ENCODE results near the gene GBE1. TPM values are rescaled to one million over a fixed set of nuclear protein-coding genes. Genes with fewer than 3 reads are reported as not detected.
A peak's percentile ranks its signal among the peaks of the same experiment; 100 is the strongest.

GBE1 gene
- total and polyA plus RNA-seq, 7 donors: 99.7 to 290 (median 194) TPM

DNA sequence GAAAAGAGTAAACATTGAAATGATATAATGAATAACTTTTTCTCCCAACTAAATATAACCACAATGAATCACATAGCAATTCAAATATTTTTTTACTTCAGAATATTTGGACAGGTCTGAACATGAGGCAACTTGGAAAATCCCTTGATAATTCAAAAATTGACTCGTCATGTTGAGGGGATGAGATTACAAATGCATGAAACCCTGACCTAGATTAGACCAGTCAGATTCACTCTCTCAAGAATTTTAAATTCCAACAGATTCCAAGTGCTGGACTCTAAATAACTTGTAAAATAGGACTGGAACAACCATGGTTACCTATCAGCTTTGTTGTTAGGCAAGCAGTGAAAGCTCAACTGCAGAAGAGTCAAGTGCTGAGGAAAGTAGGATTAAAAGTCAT, 317.5 kb downstream of the GBE1 start:
- no peaks in the 10 kb centered on the region for H3K9me3 ChIP-seq
- no peak overlapping the region for H3K4me3 ChIP-seq
- intact Hi-C loops (cut with DNase I): no loop called here
- ATAC-seq: peak; percentile 21 to 68 (median 58)
- no peaks in the 10 kb centered on the region for H3K4me1 ChIP-seq
- TF ChIP-seq, protein P1, sequence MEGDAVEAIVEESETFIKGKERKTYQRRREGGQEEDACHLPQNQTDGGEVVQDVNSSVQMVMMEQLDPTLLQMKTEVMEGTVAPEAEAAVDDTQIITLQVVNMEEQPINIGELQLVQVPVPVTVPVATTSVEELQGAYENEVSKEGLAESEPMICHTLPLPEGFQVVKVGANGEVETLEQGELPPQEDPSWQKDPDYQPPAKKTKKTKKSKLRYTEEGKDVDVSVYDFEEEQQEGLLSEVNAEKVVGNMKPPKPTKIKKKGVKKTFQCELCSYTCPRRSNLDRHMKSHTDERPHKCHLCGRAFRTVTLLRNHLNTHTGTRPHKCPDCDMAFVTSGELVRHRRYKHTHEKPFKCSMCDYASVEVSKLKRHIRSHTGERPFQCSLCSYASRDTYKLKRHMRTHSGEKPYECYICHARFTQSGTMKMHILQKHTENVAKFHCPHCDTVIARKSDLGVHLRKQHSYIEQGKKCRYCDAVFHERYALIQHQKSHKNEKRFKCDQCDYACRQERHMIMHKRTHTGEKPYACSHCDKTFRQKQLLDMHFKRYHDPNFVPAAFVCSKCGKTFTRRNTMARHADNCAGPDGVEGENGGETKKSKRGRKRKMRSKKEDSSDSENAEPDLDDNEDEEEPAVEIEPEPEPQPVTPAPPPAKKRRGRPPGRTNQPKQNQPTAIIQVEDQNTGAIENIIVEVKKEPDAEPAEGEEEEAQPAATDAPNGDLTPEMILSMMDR (IDR thresholded peaks at IDR 0.05): no peak
- H3K27me3 ChIP-seq (ENCODE audit: insufficient read depth in 3 of 3, low read length in 2 of 3): no peaks in the 10 kb centered on the region
- H3K27ac ChIP-seq: peak overlapping the region; percentile 17
- WGBS, 3 donors: 29 to 51% (median 36%) methylated on average over 1 of the region's 1 CpG
- no peak for DNase-seq
- no peaks in the 10 kb centered on the region for H3K36me3 ChIP-seq (ENCODE audit: insufficient read depth in 1 of 2, low read depth in 1 of 2)

DNA sequence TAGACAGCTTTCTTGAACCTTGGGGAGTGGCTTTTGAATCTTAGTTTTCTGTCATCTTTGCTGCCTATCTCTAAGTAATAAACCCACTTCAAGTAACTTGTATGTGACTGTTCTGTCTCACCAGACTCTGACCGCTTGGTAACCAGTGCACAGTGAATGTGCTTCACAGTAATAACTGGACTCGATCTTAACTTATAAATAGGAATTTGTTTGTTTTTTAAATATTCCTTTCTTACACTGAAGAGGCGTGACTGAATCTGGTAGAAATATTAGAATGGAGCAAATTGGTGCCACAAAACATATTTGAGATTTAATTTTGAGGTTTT, 318.0 kb downstream of the GBE1 start:
- intact Hi-C loops (cut with DNase I): no loop called here
- 65 to 88% (median 73%) methylated on average over 3 of the region's 3 CpGs for WGBS, 3 donors
- Histone ChIP-seq H3K4me3 (no peak overlapping the region), H3K4me1 (no peaks in the 10 kb centered on the region), H3K36me3 (ENCODE audit: insufficient read depth in 1 of 2, low read depth in 1 of 2) (no peaks in the 10 kb centered on the region), H3K27ac (no peak overlapping the region), H3K9me3 (no peaks in the 10 kb centered on the region), H3K27me3 (ENCODE audit: insufficient read depth in 3 of 3, low read length in 2 of 3) (no peaks in the 10 kb centered on the region)
- ATAC-seq: no peak
- TF ChIP-seq, protein P1 (IDR thresholded peaks at IDR 0.05): no peak
- no peak for DNase-seq

- Histone ChIP-seq H3K4me1 (no peaks in the 10 kb centered on the region), H3K27me3 (ENCODE audit: insufficient read depth in 3 of 3, low read length in 2 of 3) (no peaks in the 10 kb centered on the region), H3K4me3 (no peak overlapping the region), H3K27ac (no peak overlapping the region), H3K36me3 (ENCODE audit: insufficient read depth in 1 of 2, low read depth in 1 of 2) (no peaks in the 10 kb centered on the region), H3K9me3 (no peaks in the 10 kb centered on the region)
- intact Hi-C loops (cut with DNase I): no loop called here
- DNase-seq (no peak), ATAC-seq (no peak)
- WGBS, 3 donors: 56 to 72% (median 63%) methylated on average over 9 of the region's 9 CpGs
- TF ChIP-seq, protein P1 (IDR thresholded peaks at IDR 0.05): no peak
Observed at GRCh38 chr3:81442758-81443456, 318.5 kb downstream of the GBE1 start.

DNA sequence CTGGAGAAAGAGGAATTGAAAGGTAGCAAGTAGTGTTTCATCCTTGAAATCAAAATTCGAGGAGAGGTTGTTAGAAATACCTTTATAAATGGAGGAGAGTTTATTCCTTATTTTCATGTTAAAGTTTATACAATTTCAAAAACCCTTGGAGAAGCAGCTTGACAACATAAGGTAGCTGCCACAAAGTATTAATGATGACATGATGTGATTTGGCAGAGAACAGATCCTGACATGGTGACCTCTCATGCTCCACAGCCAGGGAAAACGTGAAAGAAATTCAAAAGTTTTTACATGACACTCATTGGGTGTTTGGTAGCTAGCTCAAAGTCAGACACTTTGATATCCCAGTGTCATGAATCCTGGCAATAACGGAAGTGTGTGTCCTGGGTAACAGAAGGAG, 320.8 kb downstream of the GBE1 start:
- DNase-seq: no peak
- Histone ChIP-seq H3K9me3 (no peaks in the 10 kb centered on the region), H3K4me3 (no peak overlapping the region), H3K36me3 (ENCODE audit: insufficient read depth in 1 of 2, low read depth in 1 of 2) (no peaks in the 10 kb centered on the region), H3K27me3 (ENCODE audit: insufficient read depth in 3 of 3, low read length in 2 of 3) (no peaks in the 10 kb centered on the region), H3K4me1 (no peaks in the 10 kb centered on the region), H3K27ac (no peak overlapping the region)
- WGBS, 3 donors: 68 to 74% (median 72%) methylated on average over 3 of the region's 3 CpGs
- intact Hi-C loops (cut with DNase I): no loop called here
- TF ChIP-seq, protein P1 (IDR thresholded peaks at IDR 0.05): no peak
- no peak for ATAC-seq

All from psoas muscle (tissue), 8 donors.